ENCODE results near the gene RPS5.

GRCh38 chr19:58385891-58386575, 1.0 kb upstream of the RPS5 start:
- no peak for TF ChIP-seq POLR2A (IDR thresholded peaks at IDR 0.05)
- TF ChIP-seq, protein P1, sequence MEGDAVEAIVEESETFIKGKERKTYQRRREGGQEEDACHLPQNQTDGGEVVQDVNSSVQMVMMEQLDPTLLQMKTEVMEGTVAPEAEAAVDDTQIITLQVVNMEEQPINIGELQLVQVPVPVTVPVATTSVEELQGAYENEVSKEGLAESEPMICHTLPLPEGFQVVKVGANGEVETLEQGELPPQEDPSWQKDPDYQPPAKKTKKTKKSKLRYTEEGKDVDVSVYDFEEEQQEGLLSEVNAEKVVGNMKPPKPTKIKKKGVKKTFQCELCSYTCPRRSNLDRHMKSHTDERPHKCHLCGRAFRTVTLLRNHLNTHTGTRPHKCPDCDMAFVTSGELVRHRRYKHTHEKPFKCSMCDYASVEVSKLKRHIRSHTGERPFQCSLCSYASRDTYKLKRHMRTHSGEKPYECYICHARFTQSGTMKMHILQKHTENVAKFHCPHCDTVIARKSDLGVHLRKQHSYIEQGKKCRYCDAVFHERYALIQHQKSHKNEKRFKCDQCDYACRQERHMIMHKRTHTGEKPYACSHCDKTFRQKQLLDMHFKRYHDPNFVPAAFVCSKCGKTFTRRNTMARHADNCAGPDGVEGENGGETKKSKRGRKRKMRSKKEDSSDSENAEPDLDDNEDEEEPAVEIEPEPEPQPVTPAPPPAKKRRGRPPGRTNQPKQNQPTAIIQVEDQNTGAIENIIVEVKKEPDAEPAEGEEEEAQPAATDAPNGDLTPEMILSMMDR (IDR thresholded peaks at IDR 0.05): no peak
